Measurements from ENCODE around the gene CCDC197. TPM values are rescaled to one million over a fixed set of nuclear protein-coding genes. Genes with fewer than 3 reads are reported as not detected.
A peak's percentile ranks its signal among the peaks of the same experiment; 100 is the strongest.

Gene CCDC197
- total RNA-seq, 1 donor from 2014 or later, result not detected

GRCh38 chr14:93961620-93962019 is 35.5 kb upstream of the CCDC197 start:
- no peak for DNase-seq (ENCODE audit: low spot score)

DNA sequence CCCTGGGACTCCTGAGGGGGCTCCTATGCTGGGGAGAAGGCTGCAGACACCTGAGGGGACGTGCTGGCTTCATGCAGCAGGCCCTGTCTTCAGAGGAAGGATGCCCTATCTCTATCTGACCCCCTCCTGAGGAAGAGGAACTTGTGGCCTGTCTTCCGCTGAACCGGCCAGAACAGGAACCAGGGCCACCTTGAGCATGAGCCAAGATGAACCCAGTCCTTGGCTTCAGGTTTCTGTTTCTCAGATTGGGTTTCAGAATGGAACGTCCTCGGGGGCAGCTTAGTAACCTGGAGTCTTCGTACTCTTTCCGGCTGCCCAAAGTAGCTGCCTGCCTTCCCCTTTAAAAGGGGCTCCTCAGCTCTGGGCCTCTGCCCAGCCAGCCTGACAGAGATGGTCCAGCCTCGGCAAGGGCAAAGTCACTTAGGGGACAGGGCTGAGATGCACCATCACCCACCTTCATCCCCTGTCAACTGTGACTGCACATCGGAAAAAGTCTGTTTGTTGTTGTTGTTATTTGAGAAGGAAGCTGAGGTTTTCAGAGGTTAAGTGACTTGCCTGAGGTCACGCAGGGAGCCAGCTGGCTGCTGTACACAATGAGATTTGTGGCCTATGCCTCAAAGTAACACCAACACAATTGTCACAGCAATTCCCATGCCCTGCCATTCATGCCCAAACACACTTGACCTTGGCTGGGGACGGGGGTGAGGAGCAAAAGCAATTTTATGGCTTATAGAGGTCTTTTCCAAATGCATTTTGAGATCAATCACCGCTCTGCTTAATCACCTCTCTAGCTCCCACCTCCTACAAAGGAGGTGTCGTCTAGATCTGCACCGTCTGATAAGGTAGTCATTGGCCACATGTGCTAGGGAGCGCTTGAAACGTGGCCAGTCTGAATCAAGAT is 34.1 kb upstream of the CCDC197 start:
- no peak for DNase-seq (ENCODE audit: low spot score)

DNA sequence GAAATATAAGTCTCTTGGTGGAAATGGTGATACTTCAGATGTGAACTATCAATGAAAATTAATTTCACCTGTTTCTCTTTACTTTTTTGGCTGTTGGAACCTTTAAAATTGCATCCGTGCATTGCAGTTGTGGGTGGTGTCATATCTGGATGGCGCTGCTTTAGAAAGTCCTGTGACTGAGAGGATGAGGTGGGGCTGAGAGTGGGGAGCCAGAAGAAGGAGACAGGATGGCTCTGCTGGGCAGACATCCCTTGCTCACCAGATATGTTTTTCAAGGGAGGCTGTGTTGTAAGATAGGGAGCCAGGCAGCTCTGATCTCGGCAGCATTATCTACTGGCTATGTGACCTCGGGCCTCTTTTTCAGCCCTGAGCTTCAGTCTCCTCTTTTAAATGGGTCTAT is 33.4 kb upstream of the CCDC197 start:
- DNase-seq (ENCODE audit: low spot score), result no peak

DNA sequence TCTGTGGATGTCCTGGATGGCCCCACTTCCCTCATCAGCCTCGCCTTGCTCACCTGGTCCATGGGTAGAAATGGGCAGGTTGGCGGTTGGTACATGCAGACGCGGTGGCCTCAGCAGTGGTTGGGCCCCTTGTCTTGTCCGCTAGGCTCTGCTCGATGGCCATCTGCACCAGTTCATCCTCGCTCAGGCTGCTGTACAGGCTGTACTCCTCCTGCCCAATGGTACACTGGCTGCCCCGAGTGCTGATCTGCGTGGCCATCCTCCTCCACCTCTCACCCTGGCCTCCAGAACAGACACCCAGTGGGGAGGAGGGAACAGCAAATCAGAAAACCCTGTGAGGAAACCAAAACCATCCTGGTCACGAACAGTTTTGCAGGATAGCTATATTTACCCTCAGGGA is 32.8 kb upstream of the CCDC197 start:
- DNase-seq (ENCODE audit: low spot score), result no peak

DNA sequence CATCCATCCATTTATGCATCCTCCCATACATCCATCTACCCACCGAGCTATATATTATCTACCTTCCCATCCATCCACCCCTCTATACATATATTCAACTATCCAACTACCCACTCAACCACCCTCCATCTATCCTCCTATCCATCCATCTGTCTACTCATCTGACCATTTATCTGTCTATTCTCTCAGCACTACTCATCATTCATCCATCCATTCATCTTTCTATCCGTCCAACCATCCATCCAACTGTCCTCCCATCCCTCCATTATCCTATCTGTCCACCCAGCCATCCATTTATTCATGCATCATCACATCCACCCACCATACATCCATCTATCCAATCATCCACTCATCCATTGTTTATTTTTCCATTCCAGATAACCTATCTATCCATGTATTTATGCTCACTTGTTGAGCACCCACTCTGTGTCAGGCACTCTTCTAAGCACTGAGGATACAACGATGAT is 32.2 kb upstream of the CCDC197 start:
- no peak for DNase-seq (ENCODE audit: low spot score)

- DNase-seq (ENCODE audit: low spot score), result no peak
Measured at GRCh38 chr14:93965287-93965821, 31.7 kb upstream of the CCDC197 start.

- DNase-seq (ENCODE audit: low spot score), result no peak
Measured at GRCh38 chr14:93965946-93966474, 31.1 kb upstream of the CCDC197 start.

- DNase-seq (ENCODE audit: low spot score), result no peak
Measured at GRCh38 chr14:93967637-93968250, 29.4 kb upstream of the CCDC197 start.

DNA sequence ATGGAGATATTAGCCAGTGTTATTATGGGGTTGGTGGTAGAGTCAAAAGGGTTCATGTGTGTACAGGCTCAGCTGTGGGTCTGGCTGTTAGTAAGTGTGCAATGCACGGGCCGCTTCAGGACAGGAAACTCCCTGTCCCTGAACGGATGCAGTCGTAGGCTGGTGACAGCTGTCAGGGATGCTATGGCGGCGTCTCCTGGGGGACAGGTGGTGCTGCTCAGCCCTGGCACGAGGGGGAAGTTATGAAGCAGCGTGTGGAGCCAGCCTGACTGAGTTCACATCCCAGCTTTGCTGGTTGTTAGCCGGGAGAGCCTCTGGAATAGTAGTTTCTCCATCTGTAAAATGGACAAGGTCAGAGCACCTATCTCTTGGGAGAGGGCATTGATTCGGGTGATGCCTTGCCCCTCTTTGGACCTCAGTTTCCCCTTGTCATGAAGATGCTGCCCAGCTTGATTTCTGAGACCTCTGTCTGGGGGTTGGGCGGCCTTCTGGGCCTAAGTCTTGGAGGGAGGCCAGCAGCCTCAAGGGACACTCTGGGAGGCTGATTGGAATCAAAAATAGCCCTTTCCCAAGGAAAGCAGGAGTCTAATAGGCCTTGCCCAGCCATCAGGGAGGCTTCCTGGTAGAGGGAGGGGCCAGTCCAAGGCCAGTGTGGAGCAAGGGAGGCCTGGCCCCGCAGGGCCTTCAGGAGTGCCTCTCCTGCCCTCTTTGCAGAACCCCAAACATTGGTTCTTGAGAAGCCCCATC is 27.8 kb upstream of the CCDC197 start:
- no peak for DNase-seq (ENCODE audit: low spot score)

DNA sequence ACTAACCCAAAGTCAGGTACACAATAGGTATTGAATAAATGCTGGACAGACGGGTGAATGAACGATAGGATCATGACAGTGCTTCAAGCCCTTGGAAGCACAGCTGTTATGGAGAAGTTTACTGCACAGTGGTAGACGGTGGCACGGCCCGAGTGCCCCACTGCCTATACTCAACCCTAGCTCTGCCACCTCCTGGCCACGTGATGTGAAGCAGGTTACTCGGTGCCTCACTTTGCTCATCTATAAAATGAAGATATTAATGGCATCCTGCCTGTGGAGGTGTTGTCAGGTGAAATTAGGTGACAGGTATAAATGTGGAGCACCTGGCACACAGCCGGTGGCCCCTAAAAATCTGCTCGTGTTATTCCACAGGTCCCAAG is 26.5 kb upstream of the CCDC197 start:
- DNase-seq (ENCODE audit: low spot score), result no peak

DNA sequence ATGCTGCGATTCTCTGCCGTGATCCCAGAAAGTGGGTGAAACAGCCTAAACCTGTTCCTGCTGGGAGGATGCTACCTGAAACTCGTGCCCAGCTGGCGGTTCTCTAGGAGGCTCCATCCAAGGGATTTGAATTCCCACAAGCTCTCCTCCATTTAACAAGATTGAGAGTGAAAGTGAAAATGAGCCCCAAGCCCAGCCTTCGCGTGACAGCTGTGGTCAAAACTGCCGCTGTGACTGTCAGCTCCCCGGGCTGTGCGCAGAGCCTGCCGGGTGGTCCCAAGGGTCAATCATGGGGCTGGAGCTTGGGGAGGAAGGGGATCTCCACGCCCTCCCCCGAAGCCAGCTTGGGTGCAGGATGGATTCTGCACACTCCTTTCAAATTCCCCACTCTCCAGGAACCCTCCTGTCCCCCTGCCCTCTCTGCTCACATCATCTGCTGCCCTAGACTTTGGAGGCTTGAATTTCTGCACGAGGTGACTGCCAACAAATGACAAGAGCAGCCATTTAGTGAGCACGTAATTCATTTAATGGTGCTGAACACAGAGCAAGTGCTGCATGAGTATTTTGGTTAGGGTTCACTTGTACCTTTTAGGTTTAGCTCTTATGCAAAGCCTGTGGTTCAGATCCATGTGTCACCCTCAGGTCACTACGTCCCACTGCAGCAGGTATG is 26.0 kb upstream of the CCDC197 start:
- DNase-seq (ENCODE audit: low spot score), result no peak

DNA sequence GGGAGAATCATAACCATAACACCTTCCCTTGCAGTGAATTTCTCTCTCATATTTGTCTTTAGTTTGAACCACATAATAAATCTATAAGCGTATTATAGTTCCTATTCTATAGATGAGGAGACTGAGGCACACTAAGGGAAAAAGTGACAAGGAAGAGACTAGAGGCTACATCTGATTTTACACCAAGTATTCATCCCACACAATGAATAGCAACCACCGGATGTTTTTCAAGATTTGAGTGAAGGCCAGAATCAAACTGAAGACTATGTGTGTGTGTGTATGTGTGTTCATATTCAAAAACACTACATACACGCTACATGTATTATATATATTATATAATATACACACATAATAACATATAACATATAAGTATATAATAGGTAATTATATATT is 25.5 kb upstream of the CCDC197 start:
- DNase-seq (ENCODE audit: low spot score), result no peak

DNA sequence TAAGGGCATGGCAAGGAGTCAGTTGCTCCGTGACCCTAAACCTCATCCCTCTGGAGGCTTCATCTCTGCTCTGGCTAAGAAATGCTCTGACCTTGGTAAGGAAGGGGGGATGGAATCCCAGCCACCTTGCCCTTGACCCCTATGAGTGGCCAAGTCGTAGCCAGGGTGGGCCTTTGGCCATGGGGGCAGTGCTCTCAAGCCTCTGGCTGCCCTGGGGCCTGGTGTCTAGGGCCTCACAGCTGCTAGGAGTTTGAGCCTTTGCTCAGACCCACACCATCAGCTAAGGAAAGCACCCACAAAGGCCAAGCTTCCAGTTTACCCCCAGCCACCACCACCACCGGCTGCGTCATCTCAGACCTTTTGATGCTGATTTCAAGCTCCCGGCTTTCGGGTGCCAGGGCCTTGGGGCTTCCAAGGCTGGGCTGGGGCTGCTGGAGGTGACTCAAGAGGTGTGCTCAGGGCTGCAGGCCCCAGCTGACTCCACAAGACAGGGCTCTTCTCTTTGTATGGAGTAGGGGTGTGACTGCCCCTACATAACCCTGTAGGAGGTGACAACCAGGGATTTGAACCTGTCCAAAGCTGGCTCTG is 24.4 kb upstream of the CCDC197 start:
- no peak for DNase-seq (ENCODE audit: low spot score)

DNA sequence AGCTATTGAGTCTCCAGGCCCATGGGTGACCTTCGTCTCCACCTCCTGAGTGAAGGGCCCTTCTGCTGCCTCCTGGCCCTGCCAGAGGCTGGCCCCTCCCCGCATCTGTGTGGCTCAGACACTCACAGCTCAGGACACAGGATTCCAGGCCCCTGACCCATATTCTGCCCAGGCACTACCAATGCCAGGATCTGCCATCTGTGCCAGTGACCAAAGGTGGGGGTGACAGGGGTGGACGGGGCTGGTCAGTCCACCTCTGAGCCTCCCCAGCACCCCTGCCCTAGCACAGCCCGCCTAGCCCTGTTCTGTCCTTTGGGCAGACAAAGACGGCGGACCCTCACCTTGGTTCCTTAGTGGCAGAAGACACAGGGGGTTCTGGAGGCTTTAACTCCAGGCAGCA is 23.5 kb upstream of the CCDC197 start:
- no peak for DNase-seq (ENCODE audit: low spot score)

DNA sequence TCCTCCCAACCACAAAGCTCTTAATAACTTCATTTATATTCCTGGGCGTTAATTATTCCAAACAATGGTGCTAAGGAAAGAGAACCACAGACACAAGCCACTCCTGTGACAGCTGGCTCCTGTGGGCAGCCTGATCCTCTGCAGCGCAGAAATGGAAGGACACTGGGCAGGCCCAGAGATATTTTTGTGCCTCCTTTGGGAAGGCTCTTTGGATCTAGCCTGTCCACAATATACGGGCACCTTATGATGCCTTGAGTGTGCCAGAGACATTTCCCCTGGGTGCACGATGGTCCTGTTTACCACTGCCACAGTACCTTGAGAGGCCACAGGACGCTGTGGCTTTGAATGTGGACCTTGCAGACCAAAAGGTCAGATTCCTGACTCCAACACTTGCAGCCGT is 22.8 kb upstream of the CCDC197 start:
- no peak for DNase-seq (ENCODE audit: low spot score)

DNA sequence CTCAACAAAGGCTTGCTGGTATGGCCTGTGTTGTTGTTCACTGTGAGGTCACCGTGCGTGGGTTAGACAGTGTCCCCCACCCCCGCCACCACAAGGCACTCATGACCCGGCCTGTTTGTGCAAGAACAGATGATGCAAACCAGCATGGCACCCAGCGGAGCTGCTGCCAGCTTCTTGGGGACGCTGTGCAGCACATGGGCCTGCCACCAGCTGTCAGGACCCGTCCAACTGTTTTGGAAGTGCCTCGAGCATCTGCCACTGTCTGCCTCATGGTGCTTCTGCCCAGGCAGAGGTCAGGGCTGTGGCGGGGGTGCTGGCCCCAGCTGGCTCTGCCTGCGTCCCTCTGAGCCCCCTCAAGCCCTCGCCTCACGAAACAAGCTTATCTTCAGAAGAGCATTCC is 22.3 kb upstream of the CCDC197 start:
- DNase-seq (ENCODE audit: low spot score), result no peak

GRCh38 chr14:93975791-93976476 is 21.2 kb upstream of the CCDC197 start:
- no peak for DNase-seq (ENCODE audit: low spot score)

- DNase-seq (ENCODE audit: low spot score), result peak; percentile 67
Measured at GRCh38 chr14:93976477-93977057, 20.5 kb upstream of the CCDC197 start, which contains the start of gene ASB2. Gene ASB2 (minus strand): TSS chr14:93976570. CDS start chr14:93964539, 12,031 bp downstream.

DNA sequence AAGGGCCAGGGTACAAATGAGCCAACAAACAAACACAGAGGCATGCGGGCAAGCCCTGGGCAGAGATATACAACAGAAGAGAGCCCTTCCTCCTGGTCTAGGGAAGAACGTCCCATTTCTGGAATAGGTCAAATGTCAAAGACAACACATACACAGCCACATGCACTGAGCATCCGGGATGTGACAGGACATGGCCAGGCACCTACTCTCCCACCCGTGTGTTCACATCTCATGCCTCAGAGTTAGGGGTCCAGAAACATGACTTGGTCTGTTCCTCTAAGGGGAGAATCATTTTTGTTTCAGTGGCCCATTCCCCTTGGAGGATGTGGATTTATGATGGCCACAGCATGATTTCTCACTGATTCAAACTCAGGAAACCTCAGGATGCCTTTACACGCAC is 19.9 kb upstream of the CCDC197 start:
- no peak for DNase-seq (ENCODE audit: low spot score)
